Stimulated activated CD4-positive, alpha-beta T cell treated with anti-CD3 and anti-CD28 coated beads, Interleukin-15, amount 100 ng/mL, for 24 hours (primary cell): ENCODE measurements around the gene PLD6.
"Not testable (repeated sequence)": the region's sequence is repeated elsewhere in the genome, so short reads cannot be mapped to it uniquely, and the experiment has no call there.

Source experiments
- DNase-seq: peaks from one replicate; pipeline ENCODE4 v3.0.0-alpha.2; 2020

Gene PLD6

DNA sequence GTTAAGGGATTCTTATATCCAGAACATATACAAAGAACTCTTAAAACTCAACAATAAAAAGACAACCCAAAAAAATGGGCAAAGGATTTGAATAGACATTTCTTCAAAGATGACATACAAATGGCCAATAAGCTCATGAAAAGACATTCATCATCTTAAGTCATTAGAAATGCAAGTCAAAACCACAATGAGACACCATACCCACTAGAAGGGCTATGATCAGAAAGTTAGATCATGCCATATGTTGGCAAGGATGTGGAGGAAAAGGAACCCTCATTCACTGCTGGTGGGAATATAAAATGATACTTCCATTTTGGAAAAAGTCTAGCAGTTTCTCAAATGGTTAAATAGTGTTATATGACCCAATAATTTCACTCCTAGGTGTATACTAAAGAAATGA, 9.4 kb downstream of the PLD6 start:
- DNase-seq: no peak

- DNase-seq: not testable (repeated sequence)
Measured at GRCh38 chr17:17195466-17195865, 10.7 kb downstream of the PLD6 start.

DNA sequence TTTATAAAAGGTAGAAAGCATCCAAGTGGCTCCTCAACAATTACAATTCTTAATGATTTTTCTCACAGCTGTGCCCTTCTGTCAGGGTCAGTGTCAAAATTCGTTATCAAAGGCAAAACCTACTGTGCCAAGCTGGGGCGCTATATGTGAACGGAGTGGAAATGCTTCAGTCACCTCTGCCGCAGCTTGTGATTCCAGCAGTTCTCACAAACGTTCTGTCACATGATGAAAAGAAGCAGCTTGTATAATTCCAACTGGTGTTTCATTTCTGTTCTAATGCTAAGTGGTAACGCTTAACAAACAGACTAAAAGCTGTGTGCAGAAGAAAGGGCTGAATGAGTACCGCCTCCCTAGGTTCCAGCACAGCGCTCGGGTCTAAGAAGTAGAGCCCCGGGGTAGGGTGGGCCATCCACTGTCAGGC, 14.2 kb downstream of the PLD6 start:
- DNase-seq: no peak

- no peak for DNase-seq
Measured at GRCh38 chr17:17191346-17191792, 14.8 kb downstream of the PLD6 start.

DNA sequence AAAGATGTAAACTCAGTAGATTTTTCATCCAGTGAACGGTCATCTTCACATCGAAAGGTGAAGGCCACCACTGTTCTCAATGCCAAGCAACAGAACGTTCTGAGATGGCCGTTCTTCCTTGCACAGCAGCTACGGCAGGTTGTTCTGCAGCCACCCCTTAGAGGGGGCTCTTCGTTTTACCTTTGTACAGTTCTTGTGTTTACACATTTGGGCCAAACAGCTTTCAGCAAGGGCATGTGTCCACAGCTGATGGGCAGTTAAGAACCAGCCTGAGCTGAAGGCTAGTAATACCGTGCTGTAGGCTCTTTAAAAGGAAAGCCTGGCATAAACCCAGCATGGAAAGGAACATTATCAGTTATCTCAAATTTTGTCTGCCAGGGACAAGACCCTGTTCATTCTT, 15.9 kb downstream of the PLD6 start:
- no peak for DNase-seq

DNA sequence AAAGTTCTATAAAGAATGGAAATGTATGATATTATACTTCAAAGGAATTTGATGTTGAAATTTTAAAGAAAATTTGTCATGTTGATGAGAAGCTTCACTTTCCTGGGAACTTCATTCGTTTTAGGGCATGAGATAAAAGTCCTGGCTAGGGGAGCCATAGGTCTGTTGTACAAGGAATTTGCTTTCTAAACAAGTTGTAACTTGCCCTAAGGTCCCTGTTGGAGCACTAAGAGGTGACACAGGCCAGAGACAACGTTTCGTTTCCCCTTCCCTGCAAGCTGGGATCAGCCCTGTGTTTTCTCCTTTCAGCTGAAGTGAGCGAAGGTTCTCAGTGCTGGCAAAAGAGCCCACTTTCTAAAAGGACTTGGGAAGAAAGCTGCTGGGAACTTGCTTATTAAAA, 16.6 kb downstream of the PLD6 start:
- DNase-seq: no peak

DNA sequence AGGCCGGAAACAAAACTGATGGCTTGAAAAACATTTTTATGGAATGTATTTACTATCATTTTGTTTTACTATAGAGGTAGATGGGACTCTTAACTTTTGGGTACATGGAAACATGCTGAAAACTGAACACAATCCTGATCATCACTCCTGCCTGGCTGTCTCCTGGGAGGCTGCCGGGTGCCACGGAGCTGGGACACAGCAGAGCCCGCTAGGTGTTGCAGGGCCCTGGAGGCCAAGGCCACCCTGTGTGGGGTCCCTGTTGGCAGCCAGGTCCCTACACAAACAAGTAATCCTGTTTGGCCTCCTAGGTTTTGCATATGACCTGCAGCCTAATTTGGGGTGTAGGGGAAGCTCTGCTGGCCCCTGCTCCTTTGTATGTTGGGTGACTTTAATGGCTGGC, 17.5 kb downstream of the PLD6 start:
- no peak for DNase-seq

DNA sequence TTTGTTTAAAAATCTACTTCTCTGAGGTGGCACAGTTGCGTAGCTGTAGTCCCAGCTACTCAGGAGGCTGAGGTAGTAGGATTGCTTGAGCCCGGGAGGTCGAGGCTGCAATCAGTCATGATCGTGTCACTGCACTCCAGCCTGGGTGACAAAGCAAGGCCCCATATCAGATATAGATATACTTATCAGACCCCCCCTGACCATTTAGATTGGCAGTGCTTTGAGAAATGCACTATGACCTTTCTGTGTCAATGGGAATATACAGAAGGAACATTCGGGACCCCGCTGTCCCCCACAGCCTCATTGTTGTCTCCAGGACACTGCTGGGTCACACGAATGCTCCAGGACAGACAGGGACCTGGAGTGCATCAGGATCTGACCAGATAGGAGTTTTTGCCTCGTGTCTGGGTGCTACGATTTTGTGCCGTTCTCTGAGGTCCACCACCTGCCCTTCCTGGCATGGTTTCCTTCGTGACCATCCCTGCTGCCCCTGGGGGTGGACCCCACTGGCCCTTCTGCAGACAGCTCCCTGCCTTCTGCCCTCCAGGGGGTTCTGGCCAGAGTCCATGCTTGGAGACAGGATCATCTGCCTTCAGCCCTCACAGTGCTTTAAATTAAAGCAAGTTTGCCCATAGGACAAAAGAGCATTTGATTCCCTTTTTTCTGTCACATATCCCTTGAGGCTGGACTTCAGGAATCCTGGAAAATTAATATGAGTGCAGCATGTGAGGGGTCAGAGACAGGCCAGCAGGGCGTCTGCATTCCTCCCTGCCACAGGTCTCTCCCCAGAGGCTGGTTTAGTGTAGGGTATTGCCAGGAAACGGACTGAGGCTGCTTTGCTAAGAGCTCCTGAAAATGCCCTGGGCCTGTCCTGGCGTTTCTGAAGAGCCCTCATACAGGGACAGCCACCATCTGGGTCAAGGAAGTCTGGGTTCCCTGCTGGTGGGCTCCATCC, 19.3 kb downstream of the PLD6 start:
- no peak for DNase-seq

DNA sequence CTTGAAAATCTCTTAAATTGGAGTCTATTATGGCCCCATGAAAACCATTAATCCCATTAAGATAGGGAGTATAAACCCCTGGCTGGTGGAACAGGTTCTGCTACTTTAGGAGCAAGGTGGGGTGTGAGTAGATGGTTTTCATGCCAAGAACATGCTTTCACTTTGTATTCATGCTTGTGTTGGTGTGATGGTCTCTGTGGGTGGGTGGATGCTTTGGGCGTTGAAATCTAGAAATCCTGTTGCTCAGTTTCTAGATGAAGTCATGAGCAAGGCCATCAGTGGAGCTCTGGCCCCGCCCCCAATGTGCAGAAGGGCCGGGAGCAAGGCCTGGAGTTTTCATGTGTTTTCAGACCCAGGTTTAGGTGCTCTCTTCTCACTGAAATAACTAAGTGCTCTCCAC, 20.1 kb downstream of the PLD6 start:
- peak; percentile 73 for DNase-seq

GRCh38 chr17:17184985-17185757, 21.0 kb downstream of the PLD6 start:
- DNase-seq: not testable (repeated sequence)

DNA sequence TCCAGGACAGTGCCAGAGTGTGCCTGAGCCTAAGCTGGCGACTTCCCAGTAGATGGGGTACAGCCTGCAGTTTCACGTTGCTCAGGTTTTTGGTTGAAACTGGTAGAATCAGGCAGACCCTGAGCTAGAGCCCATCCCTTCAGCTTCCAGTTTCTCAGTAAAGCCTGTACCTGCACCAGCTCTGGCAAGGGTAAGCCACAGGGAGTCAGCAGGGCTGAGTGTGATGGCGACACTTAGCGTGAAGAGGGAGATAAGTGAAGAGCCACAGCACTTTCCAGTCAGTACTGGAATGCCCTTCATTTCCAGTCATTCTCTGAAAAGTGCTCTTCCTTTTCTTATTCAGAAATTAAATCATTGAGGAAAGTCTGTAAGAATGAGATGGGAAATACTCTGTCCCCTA, 22.4 kb downstream of the PLD6 start:
- DNase-seq: peak; percentile 24

GRCh38 chr17:17182598-17183136, 23.5 kb downstream of the PLD6 start:
- no peak for DNase-seq

DNA sequence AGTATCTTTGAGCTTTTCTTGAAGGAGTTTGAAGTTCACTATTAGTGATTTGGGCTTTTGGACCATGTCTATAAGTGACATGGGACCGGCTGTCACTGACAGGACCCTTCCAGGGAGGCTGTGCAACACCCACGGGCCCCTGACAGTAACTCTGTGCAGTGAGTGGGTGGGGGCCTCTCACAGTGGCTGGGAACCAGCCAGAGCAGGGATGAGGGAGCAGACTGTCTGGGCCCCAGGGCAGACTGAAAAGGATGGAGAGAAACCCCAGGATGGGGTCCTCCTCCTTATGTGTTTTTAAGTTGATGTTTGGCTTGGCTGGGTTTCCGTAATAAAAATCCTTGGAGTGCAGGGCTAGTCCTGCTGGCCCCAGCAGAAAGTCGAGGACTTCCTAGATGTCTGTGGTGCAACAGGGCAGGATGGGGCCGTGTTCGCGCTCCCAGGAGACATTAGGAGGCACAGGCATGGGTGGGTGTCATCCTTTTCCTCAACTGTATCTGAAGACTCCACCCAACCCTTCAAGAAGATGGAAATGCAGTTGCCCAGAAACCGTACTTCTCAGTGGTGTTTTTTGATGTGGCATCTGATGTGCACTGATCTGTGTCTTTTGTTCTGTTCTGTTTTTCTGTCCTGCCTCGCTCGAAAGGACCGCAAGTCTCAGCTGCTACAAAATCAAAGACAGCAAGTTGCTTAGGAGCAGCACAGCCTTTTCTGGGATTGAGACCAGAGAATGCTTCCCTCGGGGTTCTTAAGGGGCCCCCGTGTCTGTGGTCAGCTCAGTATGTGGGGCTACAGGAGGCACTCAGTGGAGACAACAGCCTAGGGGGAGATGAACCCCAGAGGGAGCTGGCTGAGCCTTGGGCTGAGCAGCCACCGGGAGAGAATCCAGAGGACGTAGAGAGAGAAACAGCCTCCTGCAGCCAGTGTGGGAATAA, 24.2 kb downstream of the PLD6 start:
- DNase-seq: peak; percentile 35

- DNase-seq: no peak
Measured at GRCh38 chr17:17180741-17181525, 25.2 kb downstream of the PLD6 start.

GRCh38 chr17:17180141-17180603, 26.0 kb downstream of the PLD6 start:
- no peak for DNase-seq

DNA sequence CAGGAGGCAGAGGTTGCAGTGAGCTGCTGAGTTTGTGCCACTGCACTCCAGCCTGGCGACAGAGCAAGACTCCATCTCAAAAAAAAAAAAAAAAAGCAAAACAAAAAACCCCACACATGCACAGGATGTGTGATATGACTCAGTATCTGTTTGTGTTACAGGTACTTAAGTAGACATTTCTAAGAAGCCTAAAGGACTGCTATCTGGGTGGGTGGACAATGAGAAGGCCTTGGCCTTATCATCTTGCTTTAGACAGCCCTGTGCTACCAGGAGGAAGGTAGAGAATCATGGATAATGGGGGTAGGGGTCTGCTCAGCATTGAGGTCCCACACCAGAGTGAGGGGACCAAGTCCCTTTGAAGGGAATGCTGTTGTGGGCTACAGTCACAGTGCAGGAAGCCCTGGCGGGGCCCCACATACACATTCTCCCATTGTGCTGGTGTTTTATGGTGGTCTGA, 26.7 kb downstream of the PLD6 start:
- no peak for DNase-seq

DNA sequence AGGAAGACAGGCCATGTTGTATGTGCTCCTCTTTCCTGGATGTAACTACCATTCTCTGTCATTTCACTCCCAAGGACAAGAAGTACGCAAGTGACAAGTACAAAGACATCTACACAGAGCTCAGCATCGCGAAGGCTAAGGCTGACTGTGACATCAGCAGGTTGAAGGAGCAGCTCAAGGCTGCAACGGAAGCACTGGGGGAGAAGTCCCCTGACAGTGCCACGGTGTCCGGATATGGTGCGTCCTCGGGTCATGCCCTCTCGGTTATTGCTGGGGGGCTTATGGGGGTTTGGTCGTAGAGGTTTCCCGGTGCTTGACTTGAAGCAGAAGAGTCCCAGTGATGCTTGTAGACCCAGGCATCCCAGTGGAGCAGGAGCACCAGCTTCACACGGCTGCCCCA, 29.0 kb downstream of the PLD6 start:
- DNase-seq: no peak

DNA sequence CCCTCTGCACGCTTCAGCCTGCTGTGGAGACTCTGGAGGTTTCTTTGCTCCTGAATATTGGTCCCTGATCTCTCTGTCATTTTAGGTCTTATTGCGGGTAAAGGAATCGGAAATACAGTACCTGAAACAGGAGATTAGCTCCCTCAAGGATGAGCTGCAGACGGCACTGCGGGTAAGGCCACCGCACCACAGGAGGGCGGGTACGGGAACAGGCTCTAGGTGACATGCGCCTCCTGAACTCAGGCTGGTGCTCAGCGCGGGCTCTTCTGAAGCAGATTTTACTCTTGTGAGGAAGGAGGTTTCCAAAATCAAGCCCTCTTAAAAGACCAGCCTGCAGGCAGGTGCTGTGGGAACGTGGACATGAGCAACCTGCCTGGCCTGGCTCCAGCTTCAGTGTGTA, 29.8 kb downstream of the PLD6 start:
- peak; percentile 37 for DNase-seq

DNA sequence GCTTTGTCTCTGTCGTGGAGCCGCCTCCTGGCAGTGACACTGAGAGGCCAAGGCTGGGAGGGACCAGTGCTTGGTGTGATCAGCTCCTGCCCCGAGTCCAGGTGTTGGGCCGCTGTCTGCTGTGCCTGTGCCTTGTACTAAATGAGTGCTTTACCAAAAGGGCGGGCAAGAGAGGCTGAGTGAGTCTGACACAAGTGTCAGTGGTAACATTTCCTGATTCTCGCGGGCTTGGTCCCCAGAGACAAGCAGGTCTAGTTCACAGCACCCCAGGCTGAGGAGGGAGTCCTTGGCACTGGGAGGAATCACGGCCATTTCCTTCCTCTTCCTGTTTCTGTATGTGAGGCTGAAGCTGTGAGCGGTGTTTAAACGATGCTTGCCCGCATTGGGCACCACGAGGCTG, 30.2 kb downstream of the PLD6 start:
- DNase-seq: peak; percentile 18

- no peak for DNase-seq
Measured at GRCh38 chr17:17175340-17175739, 30.8 kb downstream of the PLD6 start.

GRCh38 chr17:17173921-17174320, 32.2 kb downstream of the PLD6 start:
- no peak for DNase-seq
